ENCODE data around the gene DYNLT5. TPM values are rescaled to one million over a fixed set of nuclear protein-coding genes. Genes with fewer than 3 reads are reported as not detected.
"Not testable (repeated sequence)": the region's sequence is repeated elsewhere in the genome, so short reads cannot be mapped to it uniquely, and the experiment has no call there.

Gene DYNLT5
- total RNA-seq, 4 donors from 2014 or later = 0.22 to 3.1 TPM; not detected in 2

DNA sequence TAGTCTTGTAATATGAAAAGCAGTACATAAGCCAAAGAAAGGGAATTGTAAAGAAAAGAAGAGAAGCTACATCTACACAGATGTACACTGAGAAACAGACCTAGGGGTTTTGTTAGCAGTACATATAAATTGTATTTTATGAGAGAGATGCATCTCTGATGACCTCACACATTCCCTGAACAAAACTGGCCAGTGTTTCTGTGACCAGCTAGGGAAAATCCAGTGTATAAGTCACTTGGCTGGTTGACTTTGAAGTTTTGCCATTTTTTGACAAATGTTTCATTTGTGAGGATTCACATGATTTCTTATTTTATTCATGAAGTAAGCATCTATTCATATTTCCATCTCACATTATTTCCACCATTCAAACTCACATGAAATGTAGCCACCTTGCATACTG is 28.3 kb upstream of the DYNLT5 start:
- Histone ChIP-seq H3K4me3 (no peak overlapping the region), H3K27ac (no peak overlapping the region), H3K4me1 (no peaks in the 10 kb centered on the region), H3K9me3 (no peaks in the 10 kb centered on the region), H3K27me3 (no peaks in the 10 kb centered on the region), H3K36me3 (no peaks in the 10 kb centered on the region)
- intact Hi-C loops (cut with DNase I) = no loop called here
- DNase-seq = no peak
- TF ChIP-seq CTCF (IDR thresholded peaks at IDR 0.05) (no peak), POLR2A (IDR thresholded peaks at IDR 0.05) (no peak)

GRCh38 chr1:66725885-66726665 is 26.2 kb upstream of the DYNLT5 start:
- TF ChIP-seq CTCF (IDR thresholded peaks at IDR 0.05) (peak; percentile 58 to 96 (median 70)), POLR2A (IDR thresholded peaks at IDR 0.05) (no peak)
- DNase-seq = no peak
- intact Hi-C loops (cut with DNase I) = no loop called here
- Histone ChIP-seq H3K36me3 (no peaks in the 10 kb centered on the region), H3K4me1 (no peaks in the 10 kb centered on the region), H3K4me3 (no peak overlapping the region), H3K27ac (no peak overlapping the region), H3K27me3 (no peaks in the 10 kb centered on the region), H3K9me3 (no peaks in the 10 kb centered on the region)
- 21 to 22% methylated on average over 9 of the region's 9 CpGs for WGBS, 2 donors

DNA sequence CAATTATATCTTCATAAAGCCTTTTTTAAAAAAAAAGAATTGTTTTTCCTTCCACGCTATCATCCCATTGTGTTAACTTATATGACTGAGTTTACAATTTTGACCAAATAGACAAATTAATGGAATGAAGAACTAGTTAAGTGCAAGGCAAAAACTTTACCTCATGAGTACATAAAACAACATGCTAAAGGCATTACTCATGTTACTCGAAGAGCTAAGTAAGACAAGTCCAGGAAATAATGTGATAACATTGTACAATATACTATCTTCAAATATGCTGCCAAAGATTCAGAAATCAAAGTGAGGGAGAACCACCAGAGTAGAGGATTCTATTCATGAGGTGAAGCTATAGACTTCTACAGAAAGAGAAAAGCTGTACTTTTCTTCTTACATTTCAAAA is 24.2 kb upstream of the DYNLT5 start:
- DNase-seq = no peak
- Histone ChIP-seq H3K4me1 (no peaks in the 10 kb centered on the region), H3K36me3 (no peaks in the 10 kb centered on the region), H3K27ac (no peak overlapping the region), H3K4me3 (no peak overlapping the region), H3K27me3 (no peaks in the 10 kb centered on the region), H3K9me3 (no peaks in the 10 kb centered on the region)
- WGBS, 2 donors = 63 to 70% methylated on average over 2 of the region's 2 CpGs
- TF ChIP-seq POLR2A (IDR thresholded peaks at IDR 0.05) (no peak), CTCF (IDR thresholded peaks at IDR 0.05) (no peak)
- intact Hi-C loops (cut with DNase I) = no loop called here

DNA sequence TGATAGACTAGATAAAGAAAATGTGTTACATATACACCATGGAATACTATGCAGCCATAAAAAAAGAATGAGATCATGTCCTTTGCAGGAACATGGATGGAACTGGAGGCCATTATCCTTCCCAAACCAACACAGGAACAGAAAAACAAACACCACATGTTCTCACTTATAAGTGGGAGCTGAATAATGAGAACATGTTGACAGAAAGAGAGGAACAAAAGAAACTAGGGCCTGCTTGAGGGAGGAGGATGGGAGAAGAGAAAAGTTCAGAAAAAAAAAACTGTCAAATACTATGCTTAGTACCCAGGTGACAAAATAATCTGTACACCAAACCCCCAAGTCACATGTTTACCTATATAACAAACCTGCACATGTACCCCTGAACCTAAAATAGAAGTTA is 23.5 kb upstream of the DYNLT5 start:
- H3K4me1 ChIP-seq; H3K36me3 ChIP-seq; H3K9me3 ChIP-seq; H3K27me3 ChIP-seq; H3K4me3 ChIP-seq; intact Hi-C loops (cut with DNase I); DNase-seq: not testable (repeated sequence)
- H3K27ac ChIP-seq = peak overlapping the region in 1 of 4 donors; percentile 13

DNA sequence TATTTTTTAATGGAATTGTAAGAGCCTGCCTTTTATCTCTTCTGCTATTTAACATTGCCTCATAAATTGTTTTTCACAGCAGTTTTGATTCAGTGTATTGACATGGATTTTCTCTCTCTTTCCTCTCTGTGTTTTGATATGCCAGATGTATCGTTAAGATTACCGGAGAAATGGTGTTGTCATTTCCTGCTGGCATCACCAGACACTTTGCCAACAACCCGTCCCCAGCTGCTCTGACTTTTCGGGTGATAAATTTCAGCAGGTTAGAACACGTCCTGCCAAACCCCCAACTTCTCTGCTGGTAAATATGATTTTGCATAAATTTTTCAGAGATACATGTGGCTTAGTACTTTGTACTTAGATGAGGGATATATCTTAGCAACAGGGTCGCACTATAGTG is 23.1 kb upstream of the DYNLT5 start:
- H3K36me3 ChIP-seq = no peaks in the 10 kb centered on the region
- no peak for TF ChIP-seq POLR2A (IDR thresholded peaks at IDR 0.05)
- WGBS, 2 donors = 19 to 28% methylated on average over 6 of the region's 6 CpGs
- DNase-seq = no peak
- intact Hi-C loops (cut with DNase I) = no loop called here
- no peak overlapping the region for H3K4me3 ChIP-seq
- no peaks in the 10 kb centered on the region for H3K27me3 ChIP-seq
- H3K9me3 ChIP-seq = no peaks in the 10 kb centered on the region
- H3K27ac ChIP-seq = peak overlapping the region in 1 of 4 donors; percentile 13
- H3K4me1 ChIP-seq = no peaks in the 10 kb centered on the region

DNA sequence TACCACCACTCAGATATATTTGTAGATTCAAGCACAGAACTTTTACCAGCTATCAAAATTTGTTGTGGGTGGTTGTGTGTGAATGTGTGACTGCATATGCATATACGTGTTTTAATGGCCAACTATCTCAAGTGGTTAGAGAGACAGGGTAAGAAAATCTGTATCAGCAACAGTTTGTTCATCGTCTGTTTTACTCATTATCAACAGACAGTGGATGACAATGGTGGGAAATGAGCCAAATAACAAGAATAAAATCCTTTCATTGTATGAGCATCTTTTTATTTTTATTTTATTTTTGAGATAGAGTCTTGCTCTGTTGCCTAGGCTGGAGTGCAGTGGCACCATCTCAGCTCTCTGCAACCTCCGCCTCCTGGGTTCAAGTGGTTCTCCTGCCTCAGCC is 22.7 kb upstream of the DYNLT5 start:
- H3K36me3 ChIP-seq = no peaks in the 10 kb centered on the region
- no peak overlapping the region for H3K4me3 ChIP-seq
- TF ChIP-seq CTCF (IDR thresholded peaks at IDR 0.05) = no peak
- TF ChIP-seq POLR2A (IDR thresholded peaks at IDR 0.05) = no peak
- DNase-seq = no peak
- no peaks in the 10 kb centered on the region for H3K27me3 ChIP-seq
- intact Hi-C loops (cut with DNase I) = no loop called here
- WGBS, 2 donors = 62 to 73% methylated on average over 3 of the region's 3 CpGs
- H3K9me3 ChIP-seq = no peaks in the 10 kb centered on the region
- no peak overlapping the region for H3K27ac ChIP-seq
- H3K4me1 ChIP-seq = no peaks in the 10 kb centered on the region
